IMR-90 (cell line): ENCODE data around the gene KNTC1. TPM values are rescaled to one million over a fixed set of nuclear protein-coding genes. Genes with fewer than 3 reads are reported as not detected.

Experiments used
- ATAC-seq: fragments of 200-7000 bp; cut with Tn5 transposase; 2 replicates; pipeline ENCODE4 v1.9.1; 2020; ENCODE audit warnings: low read depth, mild to moderate bottlenecking, moderate library complexity
- BruUV-seq: library from RNA; stranded (reverse); fragments of 400-500 nt; replicated peaks from 2 replicates; lab custom pipeline; 2021; lab: Mats Ljungman, UMichigan
- CTCF ChIA-PET: fragments of 300-600 bp; formaldehyde crosslinking; extraction: SDS; loops from one replicate; lab custom pipeline; 2021; ENCODE audit warnings: antibody characterized with exemption; lab: Yijun Ruan, JAX
- POLR2A ChIA-PET: fragments of 300-600 bp; sonication (Branson Sonifier 250); formaldehyde crosslinking; loops from one replicate; lab custom pipeline; 2022; ENCODE audit warnings: antibody characterized with exemption; ENCODE audit not compliant: unreplicated experiment; lab: Charles Lee
- DNase-seq: peaks from one replicate; pipeline ENCODE4 v3.0.0; 2013
- H2AFZ ChIP-seq: replicated peaks from 2 replicates; pipeline ENCODE3; 2013; ENCODE audit warnings: low read length, mild to moderate bottlenecking; ENCODE audit not compliant: poor library complexity
- H2AK5ac ChIP-seq: 2 replicates; pipeline ENCODE4 v1.6.1; 2013; ENCODE audit warnings: low read depth, low read length, inconsistent platforms
- H2AK9ac ChIP-seq: replicated peaks from 2 replicates; pipeline ENCODE3; 2013; ENCODE audit warnings: mild to moderate bottlenecking, low read depth, low read length, moderate library complexity; ENCODE audit not compliant: poor library complexity
- H2BK120ac ChIP-seq: 2 replicates; pipeline ENCODE4 v1.6.1; 2013; ENCODE audit warnings: low read depth, low read length, inconsistent platforms
- H2BK15ac ChIP-seq: 3 replicates; pipeline ENCODE4 v1.6.1; 2013; ENCODE audit warnings: low read depth, low read length, inconsistent platforms
- H2BK20ac ChIP-seq: 2 replicates; pipeline ENCODE4 v1.6.1; 2013; ENCODE audit warnings: low read depth, mild to moderate bottlenecking, inconsistent platforms, low read length, moderate library complexity
- H2BK5ac ChIP-seq: 2 replicates; pipeline ENCODE4 v1.6.1; 2013; ENCODE audit warnings: mild to moderate bottlenecking, low read depth, low read length, inconsistent platforms; ENCODE audit not compliant: poor library complexity, severe bottlenecking
- H3K14ac ChIP-seq: replicated peaks from 2 replicates; pipeline ENCODE4 v1.6.1; 2013; ENCODE audit warnings: low read depth, low read length, inconsistent platforms
- H3K18ac ChIP-seq: 2 replicates; pipeline ENCODE4 v1.6.1; 2013; ENCODE audit warnings: low read depth, low read length, control low read depth
- H3K23ac ChIP-seq: 2 replicates; pipeline ENCODE4 v1.6.1; 2013; ENCODE audit warnings: low read depth, low read length, inconsistent platforms
- H3K27ac ChIP-seq: 2 replicates; pipeline ENCODE4 v1.5.1; 2013; ENCODE audit warnings: mild to moderate bottlenecking, control low read depth, low read length; ENCODE audit not compliant: insufficient read depth
- H3K27me3 ChIP-seq: 2 replicates; pipeline ENCODE4 v1.6.1; 2013; ENCODE audit warnings: low read length; ENCODE audit not compliant: control insufficient read depth, insufficient read depth
- H3K36me3 ChIP-seq: 2 replicates; pipeline ENCODE4 v1.6.1; 2013; ENCODE audit warnings: low read length, mixed read lengths; ENCODE audit not compliant: control insufficient read depth, insufficient read depth
- H3K4ac ChIP-seq: 2 replicates; pipeline ENCODE4 v1.6.1; 2013; ENCODE audit warnings: low read depth, low read length, inconsistent platforms
- H3K4me1 ChIP-seq: 2 replicates; pipeline ENCODE4 v1.6.1; 2013; ENCODE audit warnings: low read length, mixed read lengths; ENCODE audit not compliant: control insufficient read depth, insufficient read depth
- H3K4me2 ChIP-seq: 2 replicates; pipeline ENCODE4 v1.6.1; 2013; ENCODE audit warnings: low read depth, mild to moderate bottlenecking, control low read depth, low read length, moderate library complexity
- H3K4me3 ChIP-seq: 2 replicates; pipeline ENCODE4 v1.5.1; 2013; ENCODE audit warnings: low read depth, mild to moderate bottlenecking, control low read depth, low read length, moderate library complexity; ENCODE audit not compliant: insufficient read depth
- H3K56ac ChIP-seq: 2 replicates; pipeline ENCODE4 v1.6.1; 2013; ENCODE audit warnings: low read length, inconsistent platforms; ENCODE audit not compliant: insufficient read depth; ENCODE audit errors: extremely low read depth
- H3K79me1 ChIP-seq, 2 experiments: 2 replicates each; pipeline ENCODE4 v1.6.1; 2013; ENCODE audit warnings: low read length in 2 of 2, inconsistent platforms in 1 of 2, low read depth in 1 of 2
- H3K9ac ChIP-seq: 2 replicates; pipeline ENCODE4 v1.6.1; 2013; ENCODE audit warnings: low read depth, low read length, control low read depth
- H3K9me1 ChIP-seq: 2 replicates; pipeline ENCODE4 v1.6.1; 2013; ENCODE audit warnings: low read length, inconsistent platforms; ENCODE audit not compliant: insufficient read depth
- H3K9me3 ChIP-seq: 2 replicates; pipeline ENCODE4 v1.6.1; 2013; ENCODE audit warnings: low read length; ENCODE audit not compliant: control insufficient read depth, insufficient read depth
- H4K20me1 ChIP-seq: 2 replicates; pipeline ENCODE4 v1.6.1; 2013; ENCODE audit warnings: low read length, inconsistent platforms; ENCODE audit not compliant: insufficient read depth
- H4K5ac ChIP-seq: 2 replicates; pipeline ENCODE4 v1.6.1; 2013; ENCODE audit warnings: mild to moderate bottlenecking, low read depth, low read length, control low read depth
- H4K8ac ChIP-seq, 2 experiments: 2 replicates each; pipeline ENCODE4 v1.6.1; 2013; ENCODE audit warnings: low read depth in 2 of 2, low read length in 2 of 2, control low read depth in 1 of 2, inconsistent platforms in 1 of 2
- H4K91ac ChIP-seq: 2 replicates; pipeline ENCODE4 v1.6.1; 2013; ENCODE audit warnings: low read depth, low read length, inconsistent platforms; ENCODE audit not compliant: insufficient read depth
- BHLHE40 ChIP-seq: fragments of 150-350 bp; IDR thresholded peaks from 2 replicates; pipeline ENCODE4 v1.6.1; 2016; ENCODE audit warnings: mild to moderate bottlenecking, low read depth, low read length
- FOS ChIP-seq: fragments of 150-350 bp; IDR thresholded peaks from 2 replicates; pipeline ENCODE4 v1.6.1; 2016; ENCODE audit warnings: low read depth, low read length
- MAZ ChIP-seq: IDR thresholded peaks from 2 replicates; pipeline ENCODE4 v1.6.1; 2012; ENCODE audit warnings: low read depth, mild to moderate bottlenecking, low read length, improper control_type of control experiment, moderate library complexity, borderline replicate concordance
- NFE2L2 ChIP-seq: fragments of 150-350 bp; IDR thresholded peaks from 2 replicates; pipeline ENCODE4 v1.6.1; 2016; ENCODE audit warnings: low read depth, mild to moderate bottlenecking, low read length
- WGBS, 2 experiments: methylation state at CpG; one replicate each; pipeline versions ENCODE4 v1.1.5 to v1.1.7; 2013; ENCODE audit warnings: missing lambda C conversion rate in 2 of 2; ENCODE audit not compliant: insufficient read length in 1 of 2; ENCODE audit errors: extremely low coverage in 2 of 2; 5-methylcytosine and 5-hydroxymethylcytosine counted together
- dilution Hi-C: fragments of 300-500 bp; cut with HindIII; formaldehyde crosslinking; loops from one replicate; pipeline ENCODE4 v1.14.3; 2018; ENCODE audit warnings: low sequenced_read_pairs; ENCODE audit not compliant: unreplicated experiment
- in situ Hi-C: fragments of 300-500 bp; cut with MboI; formaldehyde crosslinking; loops from 3 replicates; pipeline ENCODE4 v1.14.3; 2019; ENCODE audit warnings: low sequenced_read_pairs, inconsistent platforms, mixed read lengths
- intact Hi-C: fragments of 100-400 bp; cut with micrococcal nuclease; formaldehyde crosslinking; loops from 2 replicates; pipeline ENCODE4 v1.10.0; 2022
- polyA plus RNA-seq, 3 experiments: library from polyadenylated mRNA; depleted of rRNA; stranded (reverse); fragments of >200 nt; gene quantifications; 2 replicates each; pipeline ENCODE4 v1.2.3, GENCODE V29; 2012; ENCODE audit warnings: low replicate concordance in 1 of 3
- total RNA-seq: library from RNA; depleted of rRNA; stranded (reverse); fragments of >200 nt; gene quantifications from 2 replicates; pipeline ENCODE4 v1.2.3, GENCODE V29; 2012

Gene KNTC1
- total and polyA plus RNA-seq, 2 of the 4 experiments (the other 2 are of a cell fraction), result 16.6 to 23.7 TPM

GRCh38 chr12:122656298-122656697, 129.2 kb downstream of the KNTC1 start:
- ChIA-PET POLR2A (no interaction called here), CTCF (interaction anchor here (1.2 kb wide), 1 partner anchor 97 kb away, joined by 3 read pairs; no protein-coding TSS in a partner anchor)
- Histone ChIP-seq H3K9me1 (no peaks in the 10 kb centered on the region), H3K4me3 (no peak overlapping the region), H3K4me2 (no peak overlapping the region), H3K23ac (no peak overlapping the region), H3K27ac (no peak overlapping the region), H3K4ac (no peak overlapping the region), H2BK20ac (no peak overlapping the region), H4K91ac (no peak overlapping the region), H3K79me1 (no peaks in the 10 kb centered on the region), H3K14ac (no peak overlapping the region), H3K56ac (no peak overlapping the region), H4K8ac (no peak overlapping the region), H3K4me1 (no peaks in the 10 kb centered on the region), H3K27me3 (no peaks in the 10 kb centered on the region), H2BK120ac (no peak overlapping the region), H4K5ac (no peak overlapping the region), H3K18ac (no peak overlapping the region), H3K9ac (no peak overlapping the region), H2AK9ac (no peak overlapping the region), H2AK5ac (no peak overlapping the region), H2AFZ (no peak overlapping the region), H2BK15ac (no peak overlapping the region), H4K20me1 (no peaks in the 10 kb centered on the region), H3K36me3 (no peaks in the 10 kb centered on the region), H3K9me3 (no peaks in the 10 kb centered on the region), H2BK5ac (no peak overlapping the region)
- in situ Hi-C loops (no loop called here), dilution Hi-C loops (no loop called here), intact Hi-C loops (no loop called here)
- BruUV-seq, result no TSS peak
- TF ChIP-seq MAZ, result no peak
- no peak for TF ChIP-seq FOS
- TF ChIP-seq NFE2L2, result no peak
- TF ChIP-seq BHLHE40, result no peak
- ATAC-seq (no peak), DNase-seq (no peak)
- 100% methylated on average over 1 of the region's 3 CpGs; no CpG with 5 or more reads in 1 of the 2 experiments for WGBS, 2 experiments
